Raji (cell line): ENCODE data around the gene GNB1.

Source experiments
- POLR2A ChIP-seq: IDR thresholded peaks from 2 replicates; pipeline ENCODE4 v1.6.1; 2011; ENCODE audit warnings: low read depth, low read length, control low read depth; ENCODE audit not compliant: insufficient read depth

The GNB1 gene

GRCh38 chr1:1779691-1780597, 110.9 kb downstream of the GNB1 start:
- peak; percentile 60 for TF ChIP-seq POLR2A

- no peak for TF ChIP-seq POLR2A
These were observed 111.6 kb downstream of the GNB1 start for GRCh38 chr1:1779320-1779675.

- TF ChIP-seq POLR2A: peak; percentile 65
These were observed 112.1 kb downstream of the GNB1 start for GRCh38 chr1:1778663-1779319.

GRCh38 chr1:1777950-1778662, 112.8 kb downstream of the GNB1 start, which contains the start of gene NADK:
TSS of gene NADK (minus strand) at chr1:1778470. CDS start at chr1:1765406, 13,064 bp downstream.
- peak; percentile 72 for TF ChIP-seq POLR2A

- no peak for TF ChIP-seq POLR2A
These were observed 113.3 kb downstream of the GNB1 start for GRCh38 chr1:1777583-1777899.

GRCh38 chr1:1776672-1777582, 114.0 kb downstream of the GNB1 start:
- no peak for TF ChIP-seq POLR2A

- TF ChIP-seq POLR2A: 0 out of 2 replicates have a peak, but pooled peaks have one; percentile 21
These were observed 115.3 kb downstream of the GNB1 start for GRCh38 chr1:1775327-1776226.

- TF ChIP-seq POLR2A: no peak
These were observed 117.0 kb downstream of the GNB1 start for GRCh38 chr1:1773874-1774273.

- TF ChIP-seq POLR2A: no peak
These were observed 119.8 kb downstream of the GNB1 start for GRCh38 chr1:1771096-1771495.

GRCh38 chr1:1770102-1770501, 120.8 kb downstream of the GNB1 start:
- no peak for TF ChIP-seq POLR2A

GRCh38 chr1:1768249-1768992, 122.5 kb downstream of the GNB1 start:
- no peak for TF ChIP-seq POLR2A

GRCh38 chr1:1764876-1765470, 125.9 kb downstream of the GNB1 start:
- no peak for TF ChIP-seq POLR2A
